Measurements from ENCODE around the gene HOXC12.

Gene HOXC12

DNA sequence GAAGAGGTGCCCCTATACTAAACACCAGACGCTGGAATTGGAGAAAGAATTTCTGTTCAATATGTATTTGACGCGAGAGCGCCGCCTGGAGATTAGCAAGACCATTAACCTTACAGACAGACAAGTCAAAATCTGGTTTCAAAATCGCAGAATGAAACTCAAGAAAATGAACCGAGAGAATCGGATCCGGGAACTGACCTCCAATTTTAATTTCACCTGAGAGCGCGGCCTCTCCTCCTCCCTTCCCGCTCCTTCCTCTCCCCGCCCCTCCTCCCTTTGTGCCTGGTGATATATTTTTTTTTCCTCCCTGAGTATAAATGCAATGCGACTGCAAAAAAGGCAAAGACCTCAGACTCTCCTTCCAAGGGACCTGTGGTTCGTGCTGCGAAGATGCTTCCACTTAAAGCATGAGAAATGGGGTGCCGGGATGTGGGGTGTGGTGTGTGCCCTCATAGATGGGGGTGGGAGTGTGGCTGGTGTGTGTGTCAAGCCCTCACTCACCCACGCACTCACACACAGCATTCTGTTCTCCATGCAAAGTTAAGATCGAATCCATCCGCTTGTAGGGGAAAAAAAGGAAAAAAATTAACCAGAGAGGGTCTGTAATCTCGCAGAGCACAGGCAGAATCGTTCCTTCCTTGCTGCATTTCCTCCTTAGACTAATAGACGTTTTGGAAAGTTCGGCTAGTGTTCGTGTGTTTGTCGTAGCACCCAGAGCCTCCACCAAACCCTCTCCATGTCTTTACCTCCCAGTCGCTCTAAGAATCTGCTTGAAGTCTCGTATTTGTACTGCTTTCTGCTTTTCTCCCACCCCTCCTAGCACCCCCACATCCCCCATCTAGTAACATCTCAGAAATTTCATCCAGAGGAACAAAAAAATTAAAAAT, 34.8 kb downstream of the HOXC12 start (continued):
- TF ChIP-seq, protein P1, sequence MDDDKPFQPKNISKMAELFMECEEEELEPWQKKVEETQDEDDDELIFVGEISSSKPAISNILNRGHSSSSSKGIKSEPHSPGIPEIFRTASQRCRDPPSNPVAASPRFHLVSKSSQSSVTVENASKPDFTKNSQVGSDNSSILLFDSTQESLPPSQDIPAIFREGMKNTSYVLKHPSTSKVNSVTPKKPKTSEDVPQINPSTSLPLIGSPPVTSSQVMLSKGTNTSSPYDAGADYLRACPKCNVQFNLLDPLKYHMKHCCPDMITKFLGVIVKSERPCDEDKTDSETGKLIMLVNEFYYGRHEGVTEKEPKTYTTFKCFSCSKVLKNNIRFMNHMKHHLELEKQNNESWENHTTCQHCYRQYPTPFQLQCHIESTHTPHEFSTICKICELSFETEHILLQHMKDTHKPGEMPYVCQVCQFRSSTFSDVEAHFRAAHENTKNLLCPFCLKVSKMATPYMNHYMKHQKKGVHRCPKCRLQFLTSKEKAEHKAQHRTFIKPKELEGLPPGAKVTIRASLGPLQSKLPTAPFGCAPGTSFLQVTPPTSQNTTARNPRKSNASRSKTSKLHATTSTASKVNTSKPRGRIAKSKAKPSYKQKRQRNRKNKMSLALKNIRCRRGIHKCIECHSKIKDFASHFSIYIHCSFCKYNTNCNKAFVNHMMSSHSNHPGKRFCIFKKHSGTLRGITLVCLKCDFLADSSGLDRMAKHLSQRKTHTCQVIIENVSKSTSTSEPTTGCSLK (tag by site-specific recombination; IDR thresholded peaks at IDR 0.05) = no peak
- TF ChIP-seq, protein P2, sequence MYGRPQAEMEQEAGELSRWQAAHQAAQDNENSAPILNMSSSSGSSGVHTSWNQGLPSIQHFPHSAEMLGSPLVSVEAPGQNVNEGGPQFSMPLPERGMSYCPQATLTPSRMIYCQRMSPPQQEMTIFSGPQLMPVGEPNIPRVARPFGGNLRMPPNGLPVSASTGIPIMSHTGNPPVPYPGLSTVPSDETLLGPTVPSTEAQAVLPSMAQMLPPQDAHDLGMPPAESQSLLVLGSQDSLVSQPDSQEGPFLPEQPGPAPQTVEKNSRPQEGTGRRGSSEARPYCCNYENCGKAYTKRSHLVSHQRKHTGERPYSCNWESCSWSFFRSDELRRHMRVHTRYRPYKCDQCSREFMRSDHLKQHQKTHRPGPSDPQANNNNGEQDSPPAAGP (tag by site-specific recombination; IDR thresholded peaks at IDR 0.05) = no peak
- TF ChIP-seq BCL11B (tag by site-specific recombination; IDR thresholded peaks at IDR 0.05; ENCODE audit: low read depth) (no peak), ZNF610 (tag by site-specific recombination; IDR thresholded peaks at IDR 0.05; ENCODE audit: borderline replicate concordance) (no peak), TRIM28 (IDR thresholded peaks at IDR 0.05; ENCODE audit: borderline replicate concordance, low read length) (no peak), ZNF777 (tag by site-specific recombination; IDR thresholded peaks at IDR 0.05; ENCODE audit: borderline replicate concordance) (no peak), KLF9 (tag by site-specific recombination; IDR thresholded peaks at IDR 0.05; ENCODE audit: low read depth) (no peak), ZNF510 (tag by site-specific recombination; IDR thresholded peaks at IDR 0.05; ENCODE audit: insufficient replicate concordance) (no peak), ZNF555 (tag by site-specific recombination; conservative IDR thresholded peaks at IDR 0.05) (no peak), ZNF791 (tag by site-specific recombination; IDR thresholded peaks at IDR 0.05) (no peak)
- TF ChIP-seq, protein P3, sequence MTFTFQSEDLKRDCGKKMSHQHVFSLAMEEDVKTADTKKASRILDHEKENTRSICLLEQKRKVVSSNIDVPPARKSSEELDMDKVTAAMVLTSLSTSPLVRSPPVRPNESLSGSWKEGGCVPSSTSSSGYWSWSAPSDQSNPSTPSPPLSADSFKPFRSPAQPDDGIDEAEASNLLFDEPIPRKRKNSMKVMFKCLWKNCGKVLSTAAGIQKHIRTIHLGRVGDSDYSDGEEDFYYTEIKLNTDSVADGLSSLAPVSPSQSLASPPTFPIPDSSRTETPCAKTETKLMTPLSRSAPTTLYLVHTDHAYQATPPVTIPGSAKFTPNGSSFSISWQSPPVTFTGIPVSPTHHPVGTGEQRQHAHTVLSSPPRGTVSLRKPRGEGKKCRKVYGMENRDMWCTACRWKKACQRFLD (tag by site-specific recombination; IDR thresholded peaks at IDR 0.05) = no peak
- TF ChIP-seq, protein P4, sequence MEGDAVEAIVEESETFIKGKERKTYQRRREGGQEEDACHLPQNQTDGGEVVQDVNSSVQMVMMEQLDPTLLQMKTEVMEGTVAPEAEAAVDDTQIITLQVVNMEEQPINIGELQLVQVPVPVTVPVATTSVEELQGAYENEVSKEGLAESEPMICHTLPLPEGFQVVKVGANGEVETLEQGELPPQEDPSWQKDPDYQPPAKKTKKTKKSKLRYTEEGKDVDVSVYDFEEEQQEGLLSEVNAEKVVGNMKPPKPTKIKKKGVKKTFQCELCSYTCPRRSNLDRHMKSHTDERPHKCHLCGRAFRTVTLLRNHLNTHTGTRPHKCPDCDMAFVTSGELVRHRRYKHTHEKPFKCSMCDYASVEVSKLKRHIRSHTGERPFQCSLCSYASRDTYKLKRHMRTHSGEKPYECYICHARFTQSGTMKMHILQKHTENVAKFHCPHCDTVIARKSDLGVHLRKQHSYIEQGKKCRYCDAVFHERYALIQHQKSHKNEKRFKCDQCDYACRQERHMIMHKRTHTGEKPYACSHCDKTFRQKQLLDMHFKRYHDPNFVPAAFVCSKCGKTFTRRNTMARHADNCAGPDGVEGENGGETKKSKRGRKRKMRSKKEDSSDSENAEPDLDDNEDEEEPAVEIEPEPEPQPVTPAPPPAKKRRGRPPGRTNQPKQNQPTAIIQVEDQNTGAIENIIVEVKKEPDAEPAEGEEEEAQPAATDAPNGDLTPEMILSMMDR (tag by site-specific recombination; IDR thresholded peaks at IDR 0.05) = peak; percentile 66; the same call in 1 of the 2 replicates
- TF ChIP-seq, protein P5, sequence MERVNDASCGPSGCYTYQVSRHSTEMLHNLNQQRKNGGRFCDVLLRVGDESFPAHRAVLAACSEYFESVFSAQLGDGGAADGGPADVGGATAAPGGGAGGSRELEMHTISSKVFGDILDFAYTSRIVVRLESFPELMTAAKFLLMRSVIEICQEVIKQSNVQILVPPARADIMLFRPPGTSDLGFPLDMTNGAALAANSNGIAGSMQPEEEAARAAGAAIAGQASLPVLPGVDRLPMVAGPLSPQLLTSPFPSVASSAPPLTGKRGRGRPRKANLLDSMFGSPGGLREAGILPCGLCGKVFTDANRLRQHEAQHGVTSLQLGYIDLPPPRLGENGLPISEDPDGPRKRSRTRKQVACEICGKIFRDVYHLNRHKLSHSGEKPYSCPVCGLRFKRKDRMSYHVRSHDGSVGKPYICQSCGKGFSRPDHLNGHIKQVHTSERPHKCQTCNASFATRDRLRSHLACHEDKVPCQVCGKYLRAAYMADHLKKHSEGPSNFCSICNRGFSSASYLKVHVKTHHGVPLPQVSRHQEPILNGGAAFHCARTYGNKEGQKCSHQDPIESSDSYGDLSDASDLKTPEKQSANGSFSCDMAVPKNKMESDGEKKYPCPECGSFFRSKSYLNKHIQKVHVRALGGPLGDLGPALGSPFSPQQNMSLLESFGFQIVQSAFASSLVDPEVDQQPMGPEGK (tag by site-specific recombination; IDR thresholded peaks at IDR 0.05) = no peak; the same call in 1 of the 2 replicates

DNA sequence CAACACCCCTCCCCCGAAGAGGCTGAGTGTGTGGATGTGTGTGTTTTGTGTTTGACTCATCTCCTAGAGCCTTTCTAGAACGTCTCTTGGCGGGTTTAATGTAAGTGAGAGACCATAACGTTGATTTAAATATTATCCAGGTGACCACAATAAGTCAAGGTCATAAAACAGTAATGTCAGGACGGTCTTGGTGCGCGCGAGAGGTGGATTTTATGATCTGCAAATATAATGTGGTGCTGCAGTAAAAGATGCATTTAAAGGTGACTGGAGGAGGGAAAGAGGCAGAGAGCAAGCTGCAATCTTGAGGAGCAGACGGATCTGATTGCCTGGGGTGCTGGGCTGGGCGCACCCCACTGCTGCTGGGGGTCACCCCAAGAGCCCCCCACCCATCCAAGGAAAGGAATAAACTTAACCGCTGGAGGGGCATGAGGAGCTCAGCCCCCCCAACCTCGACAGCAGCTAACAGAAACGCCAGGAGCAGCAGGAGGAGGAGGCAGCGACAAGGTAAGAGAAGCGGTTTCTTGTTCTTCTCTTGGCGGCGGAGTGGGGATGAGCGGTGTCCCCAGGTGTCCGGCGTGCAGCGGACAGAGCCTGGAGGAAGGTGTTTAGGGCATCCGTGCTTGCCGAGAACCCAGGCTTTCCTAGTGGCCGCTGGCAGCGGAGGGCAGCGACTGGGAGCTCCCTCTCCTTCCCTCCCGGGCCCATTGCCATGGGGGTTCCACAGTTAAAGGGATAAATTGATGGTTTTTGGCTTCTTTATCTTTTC, 35.8 kb downstream of the HOXC12 start:
- Histone ChIP-seq H3K36me3 (ENCODE audit: control insufficient read depth in 2 of 2, insufficient read depth in 1 of 2, low read length in 2 of 2) (no peaks in the 10 kb centered on the region), H3K9me3 (ENCODE audit: control insufficient read depth, insufficient read depth, low read depth, low read length) (no peaks in the 10 kb centered on the region), H3K4me1 (ENCODE audit: control insufficient read depth, insufficient read depth, low read length) (peaks cover 36% of the 10 kb centered on the region), H3K4me3 (ENCODE audit: low read depth, low read length) (no peak overlapping the region), H3K27ac (ENCODE audit: extremely low read depth, low read depth, low read length) (peak overlapping the region; percentile 71)
- CTCF ChIA-PET = interaction anchor here (0.5 to 3.0 kb wide), 16 partner anchors 10 to 403 kb away, joined by 3 to 25 read pairs (median 4); partner anchors contain the start of gene HOXC8
- POLR2A ChIA-PET = interaction anchor here (1.8 kb wide), 1 partner anchor 10 kb away, joined by 10 read pairs; the partner anchor contains the start of gene HOXC9
- TF ChIP-seq, protein P5 (tag by site-specific recombination; IDR thresholded peaks at IDR 0.05) = peak; percentile 71; the same call in 1 of the 2 replicates
- TF ChIP-seq ZBTB8A (tag by site-specific recombination; IDR thresholded peaks at IDR 0.05) (no peak), OSR2 (tag by site-specific recombination; IDR thresholded peaks at IDR 0.05) (peak; percentile 38; the same call in 1 of the 2 replicates), ZNF701 (tag by site-specific recombination; IDR thresholded peaks at IDR 0.05) (no peak), ZNF10 (tag by site-specific recombination; IDR thresholded peaks at IDR 0.05) (no peak), ZNF341 (tag by site-specific recombination; IDR thresholded peaks at IDR 0.05; ENCODE audit: low read depth) (no peak), BCL11B (tag by site-specific recombination; IDR thresholded peaks at IDR 0.05; ENCODE audit: low read depth) (no peak)
- TF ChIP-seq, protein P6, sequence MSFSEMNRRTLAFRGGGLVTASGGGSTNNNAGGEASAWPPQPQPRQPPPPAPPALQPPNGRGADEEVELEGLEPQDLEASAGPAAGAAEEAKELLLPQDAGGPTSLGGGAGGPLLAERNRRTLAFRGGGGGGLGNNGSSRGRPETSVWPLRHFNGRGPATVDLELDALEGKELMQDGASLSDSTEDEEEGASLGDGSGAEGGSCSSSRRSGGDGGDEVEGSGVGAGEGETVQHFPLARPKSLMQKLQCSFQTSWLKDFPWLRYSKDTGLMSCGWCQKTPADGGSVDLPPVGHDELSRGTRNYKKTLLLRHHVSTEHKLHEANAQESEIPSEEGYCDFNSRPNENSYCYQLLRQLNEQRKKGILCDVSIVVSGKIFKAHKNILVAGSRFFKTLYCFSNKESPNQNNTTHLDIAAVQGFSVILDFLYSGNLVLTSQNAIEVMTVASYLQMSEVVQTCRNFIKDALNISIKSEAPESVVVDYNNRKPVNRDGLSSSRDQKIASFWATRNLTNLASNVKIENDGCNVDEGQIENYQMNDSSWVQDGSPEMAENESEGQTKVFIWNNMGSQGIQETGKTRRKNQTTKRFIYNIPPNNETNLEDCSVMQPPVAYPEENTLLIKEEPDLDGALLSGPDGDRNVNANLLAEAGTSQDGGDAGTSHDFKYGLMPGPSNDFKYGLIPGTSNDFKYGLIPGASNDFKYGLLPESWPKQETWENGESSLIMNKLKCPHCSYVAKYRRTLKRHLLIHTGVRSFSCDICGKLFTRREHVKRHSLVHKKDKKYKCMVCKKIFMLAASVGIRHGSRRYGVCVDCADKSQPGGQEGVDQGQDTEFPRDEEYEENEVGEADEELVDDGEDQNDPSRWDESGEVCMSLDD (tag by site-specific recombination; IDR thresholded peaks at IDR 0.05) = peak; percentile 94

All from HEK293 (cell line).